GM20431 (cell line): ENCODE measurements around the gene DEF6.
"Not testable (repeated sequence)": the region's sequence is repeated elsewhere in the genome, so short reads cannot be mapped to it uniquely, and the experiment has no call there.

ENCODE experiments used
- in situ Hi-C: fragments of 300-500 bp; cut with MseI, MboI; formaldehyde crosslinking; loops from one replicate; pipeline ENCODE4 v1.15.0; 2020; ENCODE audit warnings: low sequenced_read_pairs; ENCODE audit not compliant: unreplicated experiment

Gene DEF6

GRCh38 chr6:35278708-35279107, 18.9 kb upstream of the DEF6 start:
- in situ Hi-C loops = no loop called here

GRCh38 chr6:35280903-35281302, 16.7 kb upstream of the DEF6 start:
- in situ Hi-C loops = no loop called here

- in situ Hi-C loops = no loop called here
These were observed 15.1 kb upstream of the DEF6 start for GRCh38 chr6:35282472-35282871.

GRCh38 chr6:35283361-35283760, 14.3 kb upstream of the DEF6 start:
- in situ Hi-C loops = no loop called here

- in situ Hi-C loops = no loop called here
These were observed 9.8 kb upstream of the DEF6 start for GRCh38 chr6:35287671-35288396.

GRCh38 chr6:35288834-35289233, 8.8 kb upstream of the DEF6 start:
- in situ Hi-C loops = no loop called here

- in situ Hi-C loops = no loop called here
These were observed 6.1 kb upstream of the DEF6 start for GRCh38 chr6:35291491-35291890.

- in situ Hi-C loops = no loop called here
These were observed 5.1 kb upstream of the DEF6 start for GRCh38 chr6:35292494-35292893.

- in situ Hi-C loops = no loop called here
These were observed 3.9 kb upstream of the DEF6 start for GRCh38 chr6:35293681-35294080.

- in situ Hi-C loops = no loop called here
These were observed 3.2 kb upstream of the DEF6 start for GRCh38 chr6:35294308-35294945.

GRCh38 chr6:35295036-35295435, 2.6 kb upstream of the DEF6 start:
- in situ Hi-C loops = no loop called here

- in situ Hi-C loops = no loop called here
These were observed 1.9 kb upstream of the DEF6 start for GRCh38 chr6:35295521-35296315.

- in situ Hi-C loops = no loop called here
These were observed 552 bp upstream of the DEF6 start for GRCh38 chr6:35296931-35297600.

- in situ Hi-C loops = no loop called here
These were observed 1.1 kb downstream of the DEF6 start for GRCh38 chr6:35298625-35299140.

- in situ Hi-C loops = no loop called here
These were observed 2.1 kb downstream of the DEF6 start for GRCh38 chr6:35299674-35300073.

- in situ Hi-C loops = no loop called here
These were observed 3.2 kb downstream of the DEF6 start for GRCh38 chr6:35300848-35301247.

GRCh38 chr6:35302604-35303241, 5.1 kb downstream of the DEF6 start:
- in situ Hi-C loops = no loop called here

GRCh38 chr6:35304299-35304698, 6.7 kb downstream of the DEF6 start:
- in situ Hi-C loops = no loop called here

- in situ Hi-C loops = no loop called here
These were observed 7.5 kb downstream of the DEF6 start for GRCh38 chr6:35305117-35305516.

- in situ Hi-C loops = not testable (repeated sequence)
These were observed 9.5 kb downstream of the DEF6 start for GRCh38 chr6:35307138-35307537.
